HepG2 (cell line): ENCODE measurements around the gene CHTF8. TPM values are rescaled to one million over a fixed set of nuclear protein-coding genes. Genes with fewer than 3 reads are reported as not detected.
A peak's percentile ranks its signal among the peaks of the same experiment; 100 is the strongest.

Experiments used
- CCDC6 ChIP-seq: sonication (generic); formaldehyde crosslinking; IDR thresholded peaks from 2 replicates; pipeline ENCODE4 v1.8.1; 2022; ENCODE audit warnings: mild to moderate bottlenecking, missing genetic modification reagents, moderate library complexity
- MBNL3 ChIP-seq: fragments of 250-450 bp; sonication (Bioruptor Pico); conservative IDR thresholded peaks from 2 replicates; pipeline ENCODE4 v1.8.0; 2022; ENCODE audit warnings: mild to moderate bottlenecking, inconsistent platforms
- MEIS2 ChIP-seq: sonication (generic); formaldehyde crosslinking; IDR thresholded peaks from 2 replicates; pipeline ENCODE4 v1.9.0; 2021; ENCODE audit warnings: mild to moderate bottlenecking, missing genetic modification reagents
- MYNN ChIP-seq: sonication (generic); formaldehyde crosslinking; IDR thresholded peaks from 2 replicates; pipeline ENCODE4 v1.4.0; 2020; ENCODE audit warnings: mild to moderate bottlenecking, low read depth, missing genetic modification reagents
- PCBP2 ChIP-seq: fragments of 200-400 bp; formaldehyde crosslinking; optimal IDR thresholded peaks from 2 replicates; pipeline ENCODE3; 2018; ENCODE audit warnings: low read length, low read depth; ENCODE audit not compliant: poor library complexity, severe bottlenecking
- POLR2G ChIP-seq: fragments of 200-400 bp; formaldehyde crosslinking; IDR thresholded peaks from 2 replicates; pipeline ENCODE4 v1.6.1; 2018; ENCODE audit warnings: mild to moderate bottlenecking, low read depth, low read length, moderate library complexity
- SALL2 ChIP-seq: sonication (generic); formaldehyde crosslinking; IDR thresholded peaks from 2 replicates; pipeline ENCODE4 v1.8.1; 2023; ENCODE audit warnings: mild to moderate bottlenecking, missing genetic modification reagents, inconsistent platforms
- THYN1 ChIP-seq: sonication (generic); formaldehyde crosslinking; IDR thresholded peaks from 2 replicates; pipeline ENCODE4 v1.8.1; 2023; ENCODE audit warnings: low read depth, mild to moderate bottlenecking, moderate library complexity, missing genetic modification reagents, borderline replicate concordance
- ZMYM2 ChIP-seq: sonication (generic); formaldehyde crosslinking; IDR thresholded peaks from 2 replicates; pipeline ENCODE4 v1.8.0; 2022; ENCODE audit warnings: mild to moderate bottlenecking, missing genetic modification reagents
- ZNF10 ChIP-seq: sonication (generic); formaldehyde crosslinking; IDR thresholded peaks from 2 replicates; pipeline ENCODE4 v1.4.0; 2020; ENCODE audit warnings: mild to moderate bottlenecking, low read depth, missing genetic modification reagents, borderline replicate concordance
- ZNF337 ChIP-seq: sonication (generic); formaldehyde crosslinking; IDR thresholded peaks from 2 replicates; pipeline ENCODE4 v1.5.1; 2020; ENCODE audit warnings: missing genetic modification reagents, low read depth, mild to moderate bottlenecking, borderline replicate concordance
- ZNF652 ChIP-seq: IDR thresholded peaks from 2 replicates; pipeline ENCODE4 v1.6.1; 2016; ENCODE audit warnings: low read depth, borderline replicate concordance
- ZNF713 ChIP-seq: sonication (generic); formaldehyde crosslinking; IDR thresholded peaks from 2 replicates; pipeline ENCODE4 v1.4.0; 2020; ENCODE audit warnings: mild to moderate bottlenecking, missing genetic modification reagents
- ZNF761 ChIP-seq: sonication (generic); formaldehyde crosslinking; conservative IDR thresholded peaks from 2 replicates; pipeline ENCODE4 v1.4.0; 2020; ENCODE audit warnings: mild to moderate bottlenecking, missing genetic modification reagents
- ZNF775 ChIP-seq: sonication (generic); formaldehyde crosslinking; IDR thresholded peaks from 2 replicates; pipeline ENCODE4 v1.4.0; 2020; ENCODE audit warnings: missing genetic modification reagents, mild to moderate bottlenecking, moderate library complexity, borderline replicate concordance
- ZNF883 ChIP-seq: sonication (generic); formaldehyde crosslinking; IDR thresholded peaks from 2 replicates; pipeline ENCODE4 v1.5.1; 2020; ENCODE audit warnings: mild to moderate bottlenecking, missing genetic modification reagents; ENCODE audit errors: not compliant biosample characterization
- polyA plus RNA-seq, 8 experiments: library from polyadenylated mRNA; depleted of rRNA in 3 of 8; stranded (reverse) in 7 of 8; unstranded in 1 of 8; fragments of >200 nt; fragmentation: Illumina TruSeq in 4 of 8; extraction: Trizol in 4 of 8; gene quantifications; 2 replicates each; pipeline versions ENCODE4 v1.2.1 to v1.2.3, GENCODE V29; 2011 to 2016; ENCODE audit warnings: low read depth in 4 of 8, missing spikeins in 1 of 8, mixed read lengths in 1 of 8; ENCODE audit not compliant: insufficient read depth in 1 of 8
- total RNA-seq, 5 experiments: library from RNA; depleted of rRNA; stranded (reverse); fragments of >200 nt; fragmentation: Illumina TruSeq; extraction: Trizol; gene quantifications; 2 replicates each; pipeline ENCODE4 v1.2.3, GENCODE V29; 2016; ENCODE audit warnings: low read depth in 1 of 5
- TF ChIP-seq, protein P1 (sequence below): sonication (generic); formaldehyde crosslinking; IDR thresholded peaks from 2 replicates; pipeline ENCODE4 v1.4.0; 2020; ENCODE audit warnings: missing genetic modification reagents; ENCODE audit errors: not compliant biosample characterization
- TF ChIP-seq, protein P2 (sequence below): IDR thresholded peaks from 2 replicates; pipeline ENCODE4 v1.6.1; 2016; ENCODE audit warnings: missing compliant biosample characterization, missing genetic modification reagents, borderline replicate concordance
- TF ChIP-seq, protein P3 (sequence below): sonication (generic); formaldehyde crosslinking; IDR thresholded peaks from 2 replicates; pipeline ENCODE4 v1.4.0; 2020; ENCODE audit warnings: missing genetic modification reagents
- TF ChIP-seq, protein P4 (sequence below): sonication (generic); formaldehyde crosslinking; IDR thresholded peaks from 2 replicates; pipeline ENCODE4 v1.5.0; 2020; ENCODE audit warnings: missing genetic modification reagents, mild to moderate bottlenecking, borderline replicate concordance
- TF ChIP-seq, protein P5 (sequence below): sonication (generic); formaldehyde crosslinking; IDR thresholded peaks from 2 replicates; pipeline ENCODE4 v1.5.1; 2020; ENCODE audit warnings: mild to moderate bottlenecking, missing genetic modification reagents, moderate library complexity
- TF ChIP-seq, protein P6 (sequence below): sonication (generic); formaldehyde crosslinking; IDR thresholded peaks from 2 replicates; pipeline ENCODE4 v1.4.0; 2020; ENCODE audit warnings: mild to moderate bottlenecking, missing genetic modification reagents

The CHTF8 gene
- total and polyA plus RNA-seq, 2 of the 13 experiments (the other 11 are each of a cell fraction or from before 2014, with no cell fraction given), result 37.2 to 67.5 TPM

DNA sequence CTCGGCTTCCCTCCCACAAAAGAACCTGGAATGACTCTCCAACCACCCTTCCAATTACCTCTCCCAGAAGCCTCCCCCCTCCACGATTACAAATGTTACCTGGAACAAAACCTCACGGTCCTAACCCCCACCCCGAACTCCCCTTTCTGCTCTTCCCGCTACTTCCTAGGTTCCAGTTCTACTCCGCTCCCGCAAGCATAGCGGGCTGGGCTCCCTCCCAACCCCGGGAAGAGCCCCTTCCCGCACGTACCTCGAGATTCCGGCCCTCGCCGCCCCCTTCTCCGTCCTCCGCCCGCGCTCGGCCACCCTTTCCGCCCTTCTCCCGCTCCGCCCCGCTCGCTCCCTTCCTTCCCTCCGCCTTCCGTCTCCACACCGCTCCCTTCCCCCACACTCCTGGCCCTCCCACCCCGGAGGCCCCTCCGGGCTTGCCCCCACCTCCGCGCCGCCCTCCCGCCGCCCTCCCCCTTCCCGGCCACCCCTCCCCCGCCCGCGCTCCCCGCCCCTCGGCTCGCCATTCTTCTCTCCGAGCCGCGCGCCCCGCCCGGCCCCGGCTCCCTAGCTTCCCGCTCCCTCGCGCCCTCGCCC, 457 bp downstream of the CHTF8 start (continued):
- TF ChIP-seq, protein P1, sequence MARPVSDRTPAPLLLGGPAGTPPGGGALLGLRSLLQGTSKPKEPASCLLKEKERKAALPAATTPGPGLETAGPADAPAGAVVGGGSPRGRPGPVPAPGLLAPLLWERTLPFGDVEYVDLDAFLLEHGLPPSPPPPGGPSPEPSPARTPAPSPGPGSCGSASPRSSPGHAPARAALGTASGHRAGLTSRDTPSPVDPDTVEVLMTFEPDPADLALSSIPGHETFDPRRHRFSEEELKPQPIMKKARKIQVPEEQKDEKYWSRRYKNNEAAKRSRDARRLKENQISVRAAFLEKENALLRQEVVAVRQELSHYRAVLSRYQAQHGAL, result no peak
- TF ChIP-seq, protein P2, sequence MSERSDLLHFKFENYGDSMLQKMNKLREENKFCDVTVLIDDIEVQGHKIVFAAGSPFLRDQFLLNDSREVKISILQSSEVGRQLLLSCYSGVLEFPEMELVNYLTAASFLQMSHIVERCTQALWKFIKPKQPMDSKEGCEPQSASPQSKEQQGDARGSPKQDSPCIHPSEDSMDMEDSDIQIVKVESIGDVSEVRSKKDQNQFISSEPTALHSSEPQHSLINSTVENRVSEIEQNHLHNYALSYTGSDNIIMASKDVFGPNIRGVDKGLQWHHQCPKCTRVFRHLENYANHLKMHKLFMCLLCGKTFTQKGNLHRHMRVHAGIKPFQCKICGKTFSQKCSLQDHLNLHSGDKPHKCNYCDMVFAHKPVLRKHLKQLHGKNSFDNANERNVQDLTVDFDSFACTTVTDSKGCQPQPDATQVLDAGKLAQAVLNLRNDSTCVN (CRISPR knock-in tag), result no peak
- no peak for TF ChIP-seq ZMYM2 (CRISPR knock-in tag)
- TF ChIP-seq ZNF761 (CRISPR knock-in tag), result no peak
- no peak for TF ChIP-seq MYNN (CRISPR knock-in tag)
- no peak for TF ChIP-seq ZNF337 (CRISPR knock-in tag)
- TF ChIP-seq, protein P3, sequence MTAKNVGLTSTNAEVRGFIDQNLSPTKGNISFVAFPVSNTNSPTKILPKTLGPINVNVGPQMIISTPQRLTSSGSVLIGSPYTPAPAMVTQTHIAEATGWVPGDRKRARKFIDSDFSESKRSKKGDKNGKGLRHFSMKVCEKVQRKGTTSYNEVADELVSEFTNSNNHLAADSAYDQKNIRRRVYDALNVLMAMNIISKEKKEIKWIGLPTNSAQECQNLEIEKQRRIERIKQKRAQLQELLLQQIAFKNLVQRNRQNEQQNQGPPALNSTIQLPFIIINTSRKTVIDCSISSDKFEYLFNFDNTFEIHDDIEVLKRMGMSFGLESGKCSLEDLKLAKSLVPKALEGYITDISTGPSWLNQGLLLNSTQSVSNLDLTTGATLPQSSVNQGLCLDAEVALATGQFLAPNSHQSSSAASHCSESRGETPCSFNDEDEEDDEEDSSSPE (CRISPR knock-in tag), result no peak; the same call in 1 of the 2 replicates
- TF ChIP-seq SALL2 (CRISPR knock-in tag), result no peak
- no peak for TF ChIP-seq ZNF652
- no peak for TF ChIP-seq MBNL3 (CRISPR knock-in tag)
- TF ChIP-seq, protein P4, sequence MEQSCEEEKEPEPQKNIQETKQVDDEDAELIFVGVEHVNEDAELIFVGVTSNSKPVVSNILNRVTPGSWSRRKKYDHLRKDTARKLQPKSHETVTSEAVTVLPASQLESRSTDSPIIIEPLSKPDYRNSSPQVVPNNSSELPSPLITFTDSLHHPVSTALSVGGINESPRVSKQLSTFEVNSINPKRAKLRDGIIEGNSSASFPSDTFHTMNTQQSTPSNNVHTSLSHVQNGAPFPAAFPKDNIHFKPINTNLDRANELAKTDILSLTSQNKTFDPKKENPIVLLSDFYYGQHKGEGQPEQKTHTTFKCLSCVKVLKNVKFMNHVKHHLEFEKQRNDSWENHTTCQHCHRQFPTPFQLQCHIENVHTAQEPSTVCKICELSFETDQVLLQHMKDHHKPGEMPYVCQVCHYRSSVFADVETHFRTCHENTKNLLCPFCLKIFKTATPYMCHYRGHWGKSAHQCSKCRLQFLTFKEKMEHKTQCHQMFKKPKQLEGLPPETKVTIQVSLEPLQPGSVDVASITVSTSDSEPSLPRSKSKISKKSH, result peak; percentile 71; the same call in 1 of the 2 replicates
- peak; percentile 67; the same call in 1 of the 2 replicates for TF ChIP-seq POLR2G
- peak; percentile 93 for TF ChIP-seq PCBP2
- 0 out of 2 replicates have a peak, but pooled peaks have one; percentile 14 for TF ChIP-seq ZNF775 (CRISPR knock-in tag)
- no peak for TF ChIP-seq ZNF883
- no peak for TF ChIP-seq ZNF10
- TF ChIP-seq, protein P5, sequence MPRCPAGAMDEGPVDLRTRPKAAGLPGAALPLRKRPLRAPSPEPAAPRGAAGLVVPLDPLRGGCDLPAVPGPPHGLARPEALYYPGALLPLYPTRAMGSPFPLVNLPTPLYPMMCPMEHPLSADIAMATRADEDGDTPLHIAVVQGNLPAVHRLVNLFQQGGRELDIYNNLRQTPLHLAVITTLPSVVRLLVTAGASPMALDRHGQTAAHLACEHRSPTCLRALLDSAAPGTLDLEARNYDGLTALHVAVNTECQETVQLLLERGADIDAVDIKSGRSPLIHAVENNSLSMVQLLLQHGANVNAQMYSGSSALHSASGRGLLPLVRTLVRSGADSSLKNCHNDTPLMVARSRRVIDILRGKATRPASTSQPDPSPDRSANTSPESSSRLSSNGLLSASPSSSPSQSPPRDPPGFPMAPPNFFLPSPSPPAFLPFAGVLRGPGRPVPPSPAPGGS, result no peak
- TF ChIP-seq ZNF713, result peak; percentile 38; the same call in 1 of the 2 replicates
- TF ChIP-seq MEIS2 (CRISPR knock-in tag), result no peak
- TF ChIP-seq, protein P6, sequence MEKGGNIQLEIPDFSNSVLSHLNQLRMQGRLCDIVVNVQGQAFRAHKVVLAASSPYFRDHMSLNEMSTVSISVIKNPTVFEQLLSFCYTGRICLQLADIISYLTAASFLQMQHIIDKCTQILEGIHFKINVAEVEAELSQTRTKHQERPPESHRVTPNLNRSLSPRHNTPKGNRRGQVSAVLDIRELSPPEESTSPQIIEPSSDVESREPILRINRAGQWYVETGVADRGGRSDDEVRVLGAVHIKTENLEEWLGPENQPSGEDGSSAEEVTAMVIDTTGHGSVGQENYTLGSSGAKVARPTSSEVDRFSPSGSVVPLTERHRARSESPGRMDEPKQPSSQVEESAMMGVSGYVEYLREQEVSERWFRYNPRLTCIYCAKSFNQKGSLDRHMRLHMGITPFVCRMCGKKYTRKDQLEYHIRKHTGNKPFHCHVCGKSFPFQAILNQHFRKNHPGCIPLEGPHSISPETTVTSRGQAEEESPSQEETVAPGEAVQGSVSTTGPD, result no peak
- TF ChIP-seq THYN1 (CRISPR knock-in tag), result no peak
- TF ChIP-seq CCDC6 (CRISPR knock-in tag), result no peak
